HL-60 (cell line): ENCODE results near the gene RNF224.

Experiments
- CTCF ChIP-seq: IDR thresholded peaks from one replicate; pipeline ENCODE4 v1.5.1; 2011; ENCODE audit warnings: low read length, control low read depth, inconsistent platforms; ENCODE audit not compliant: insufficient read depth
- POLR2AphosphoS5 ChIP-seq: IDR thresholded peaks from 2 replicates; pipeline ENCODE4 v1.6.1; 2012; ENCODE audit warnings: low read depth
- SPI1 ChIP-seq: IDR thresholded peaks from 2 replicates; pipeline ENCODE4 v1.6.1; 2012; ENCODE audit warnings: low read depth, mild to moderate bottlenecking, borderline replicate concordance

- TF ChIP-seq CTCF = no peak
- peak; percentile 32; the same call in 1 of the 2 replicates for TF ChIP-seq SPI1
- peak; percentile 84; the same call in 1 of the 2 replicates for TF ChIP-seq POLR2AphosphoS5
Observed at GRCh38 chr9:137205126-137206069, 21.9 kb upstream of the RNF224 start, which contains the start of the genes NDOR1 and TMEM203.
